ENCODE measurements around the gene DNAH2.
"Not testable (repeated sequence)": the region's sequence is repeated elsewhere in the genome, so short reads cannot be mapped to it uniquely, and the experiment has no call there.

Gene DNAH2

DNA sequence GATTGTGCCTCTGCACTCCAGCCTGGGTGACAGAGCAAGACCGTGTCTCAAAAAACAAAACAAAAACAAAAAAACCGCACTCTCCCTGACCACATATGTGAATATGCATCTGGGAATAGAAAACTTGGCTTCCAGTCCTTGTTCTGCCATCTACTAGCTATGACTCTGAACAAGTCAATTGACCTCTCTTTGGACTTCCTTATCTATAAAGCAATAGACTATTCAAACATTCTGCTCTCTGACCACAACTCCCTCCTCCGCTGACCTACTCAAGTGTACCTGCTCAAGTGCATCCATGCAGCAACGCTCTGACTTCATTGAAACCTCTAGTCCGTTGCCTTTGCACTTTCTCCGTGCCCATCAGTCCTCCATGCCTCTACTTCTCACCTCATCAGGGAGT lies 63.9 kb downstream of the DNAH2 start:
- DNase-seq: no peak

DNA sequence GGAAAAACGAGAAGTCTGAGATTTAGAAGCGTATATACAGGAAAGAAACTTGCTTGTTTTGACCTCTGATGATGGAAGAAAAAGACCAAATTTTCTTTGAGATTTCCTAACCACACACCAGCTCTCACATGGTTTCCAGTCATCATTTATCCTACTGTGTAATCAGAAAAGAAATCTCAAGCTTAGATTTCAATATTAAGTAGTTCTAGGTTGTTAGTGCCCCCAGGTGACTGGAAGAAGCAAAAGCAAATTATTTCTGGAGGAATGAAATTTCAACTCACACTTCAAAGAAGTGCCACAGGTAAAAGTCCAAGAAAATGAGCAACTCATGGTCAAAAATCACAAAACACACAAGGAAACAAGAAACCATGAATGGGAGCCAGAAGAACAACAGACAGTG lies 64.7 kb downstream of the DNAH2 start:
- DNase-seq: no peak

DNA sequence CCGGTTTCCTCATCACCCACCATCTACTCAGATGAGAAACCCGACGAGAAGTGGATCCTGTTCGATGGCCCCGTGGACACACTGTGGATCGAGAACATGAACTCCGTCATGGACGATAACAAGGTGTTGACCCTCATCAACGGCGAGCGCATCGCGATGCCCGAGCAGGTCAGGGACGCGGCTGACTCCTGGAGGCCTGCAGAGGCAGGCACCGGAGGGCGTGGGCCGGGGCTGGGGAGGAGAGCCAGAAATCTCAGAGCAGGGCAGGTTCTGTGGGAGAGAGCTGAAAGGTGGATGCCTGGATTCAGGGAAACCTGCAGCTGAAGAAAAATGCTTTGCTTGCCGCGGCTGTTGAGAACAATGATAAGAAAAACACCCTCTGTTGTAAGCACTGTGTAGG lies 69.3 kb downstream of the DNAH2 start:
- no peak for DNase-seq

DNA sequence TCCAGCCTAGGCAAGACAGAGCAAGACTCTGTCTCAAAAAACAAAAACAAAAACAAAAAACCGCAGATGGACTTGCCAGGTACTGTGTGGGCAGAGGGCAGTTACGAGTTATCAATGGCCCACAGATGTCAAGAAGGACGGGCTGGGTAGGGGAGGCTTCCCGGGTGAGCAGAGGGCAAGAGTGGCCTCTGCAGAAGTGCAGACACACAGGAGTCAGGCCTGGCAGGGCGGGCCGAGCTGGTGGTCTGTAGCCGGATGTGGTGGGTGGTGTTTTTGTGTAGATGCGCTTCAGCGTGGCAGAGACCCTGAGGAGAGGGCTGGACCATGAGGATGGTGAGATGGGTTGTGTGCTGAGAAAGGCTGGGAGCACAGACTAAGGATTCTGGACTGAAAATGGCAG lies 71.6 kb downstream of the DNAH2 start:
- no peak for DNase-seq

GRCh38 chr17:7790150-7790549 lies 72.6 kb downstream of the DNAH2 start:
- no peak for DNase-seq

DNA sequence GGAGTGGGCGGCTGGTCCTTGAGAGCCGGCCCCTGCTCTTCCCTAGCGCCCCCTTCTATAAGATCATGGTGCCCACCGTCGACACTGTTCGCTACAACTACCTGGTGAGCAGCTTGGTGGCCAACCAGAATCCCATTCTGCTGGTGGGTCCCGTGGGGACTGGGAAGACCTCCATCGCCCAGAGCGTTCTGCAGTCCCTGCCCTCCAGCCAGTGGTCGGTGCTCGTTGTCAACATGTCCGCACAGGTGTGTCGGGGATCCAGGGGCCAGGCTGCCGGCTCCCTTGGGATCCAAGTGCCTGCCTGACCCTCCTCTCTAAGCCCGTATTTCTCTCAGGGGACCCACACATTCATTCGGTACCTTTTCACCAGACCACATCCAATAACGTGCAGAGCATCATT lies 75.1 kb downstream of the DNAH2 start:
- DNase-seq: no peak

- DNase-seq: no peak
Observed at GRCh38 chr17:7794075-7794663, 76.6 kb downstream of the DNAH2 start.

GRCh38 chr17:7797976-7798375 lies 80.4 kb downstream of the DNAH2 start:
- no peak for DNase-seq

DNA sequence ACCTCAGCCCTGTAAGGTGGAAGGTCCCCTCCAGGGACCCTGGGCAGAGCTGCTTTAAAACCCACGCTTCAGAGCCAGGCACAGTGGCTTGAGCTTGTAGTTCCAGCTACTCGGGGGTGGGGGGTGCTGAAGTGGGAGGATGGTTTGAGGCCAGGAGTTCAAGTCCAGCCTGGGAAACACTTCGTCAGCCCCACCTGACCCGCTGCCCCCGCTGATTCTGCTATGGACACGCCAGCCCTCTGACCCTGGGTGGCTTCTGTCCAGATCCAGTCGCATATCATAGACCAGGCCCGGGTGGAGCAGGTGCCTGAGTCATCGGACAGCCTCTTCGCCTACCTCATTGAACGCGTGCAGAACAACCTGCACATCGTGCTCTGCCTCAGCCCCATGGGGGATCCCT lies 81.3 kb downstream of the DNAH2 start:
- DNase-seq: no peak

DNA sequence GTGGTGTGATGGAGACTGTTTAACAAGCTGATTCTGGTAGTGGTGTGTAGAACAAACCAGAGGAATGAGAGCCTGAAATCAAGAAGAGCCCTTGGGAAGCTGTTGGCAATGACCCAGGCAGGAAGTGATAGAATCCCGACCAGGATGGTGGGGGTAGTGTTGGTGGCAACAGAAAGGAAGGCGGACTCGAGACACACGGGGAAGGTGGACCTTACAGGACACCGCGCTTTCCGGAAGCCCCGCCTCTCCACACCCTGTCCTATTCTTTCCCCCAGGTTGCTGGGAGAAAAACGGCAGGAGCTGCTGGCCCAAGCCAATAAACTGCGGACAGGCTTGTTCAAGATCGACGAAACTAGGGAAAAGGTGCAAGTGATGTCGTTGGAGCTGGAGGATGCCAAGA lies 86.4 kb downstream of the DNAH2 start:
- no peak for DNase-seq

DNA sequence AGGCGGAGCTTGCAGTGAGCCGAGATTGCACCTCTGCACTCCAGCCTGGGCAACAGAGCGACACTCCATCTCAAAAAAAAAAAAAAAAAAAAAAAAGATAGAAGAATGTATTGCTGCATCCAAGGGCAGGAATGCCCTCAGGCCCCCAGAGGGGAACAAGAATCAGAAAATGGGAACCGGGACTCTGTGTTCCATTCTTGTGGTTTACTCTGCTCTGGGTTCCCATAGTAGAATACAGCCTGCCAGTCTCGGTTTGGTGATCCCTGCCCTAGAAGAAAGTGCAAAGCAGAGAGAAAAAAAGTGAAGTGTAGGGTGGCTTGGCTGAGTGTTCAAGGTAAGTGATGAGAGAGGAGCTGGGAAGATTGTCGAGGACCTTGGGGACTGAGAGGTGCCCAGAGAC lies 89.0 kb downstream of the DNAH2 start:
- no peak for DNase-seq

- no peak for DNase-seq
Observed at GRCh38 chr17:7807206-7807605, 89.7 kb downstream of the DNAH2 start.

DNA sequence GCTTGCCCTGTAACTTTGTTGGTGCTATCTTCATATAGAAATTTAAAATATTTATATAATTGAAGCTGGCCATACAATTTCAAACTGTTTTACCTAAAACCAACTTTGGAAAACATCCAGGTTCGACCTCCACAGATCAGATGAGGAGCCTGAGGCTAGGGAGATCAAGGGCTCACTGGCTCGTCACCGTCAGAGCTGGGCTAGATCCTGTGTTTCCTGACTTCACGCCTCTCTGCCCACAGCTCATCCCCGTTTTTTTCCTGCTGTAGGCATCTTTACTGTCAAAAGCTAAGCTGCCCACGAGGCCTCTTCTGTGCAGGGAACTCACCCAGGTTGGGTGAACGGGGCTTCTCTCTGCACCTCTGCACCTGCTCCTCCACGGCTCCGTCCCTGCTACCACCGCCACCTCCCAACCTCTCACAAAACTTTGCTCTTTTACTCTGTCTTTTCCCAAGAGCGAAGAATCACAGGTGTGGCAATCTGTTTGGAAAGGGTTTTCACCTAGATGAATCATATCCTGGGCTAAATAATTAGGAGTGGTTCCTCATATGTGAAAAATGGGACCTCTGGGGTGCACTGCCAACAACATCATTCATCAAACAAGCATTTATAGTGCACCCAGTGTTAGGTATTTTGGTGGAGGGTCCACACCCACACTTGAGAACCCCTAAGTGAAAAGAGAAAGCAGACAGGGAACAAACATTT lies 91.7 kb downstream of the DNAH2 start:
- DNase-seq: no peak

DNA sequence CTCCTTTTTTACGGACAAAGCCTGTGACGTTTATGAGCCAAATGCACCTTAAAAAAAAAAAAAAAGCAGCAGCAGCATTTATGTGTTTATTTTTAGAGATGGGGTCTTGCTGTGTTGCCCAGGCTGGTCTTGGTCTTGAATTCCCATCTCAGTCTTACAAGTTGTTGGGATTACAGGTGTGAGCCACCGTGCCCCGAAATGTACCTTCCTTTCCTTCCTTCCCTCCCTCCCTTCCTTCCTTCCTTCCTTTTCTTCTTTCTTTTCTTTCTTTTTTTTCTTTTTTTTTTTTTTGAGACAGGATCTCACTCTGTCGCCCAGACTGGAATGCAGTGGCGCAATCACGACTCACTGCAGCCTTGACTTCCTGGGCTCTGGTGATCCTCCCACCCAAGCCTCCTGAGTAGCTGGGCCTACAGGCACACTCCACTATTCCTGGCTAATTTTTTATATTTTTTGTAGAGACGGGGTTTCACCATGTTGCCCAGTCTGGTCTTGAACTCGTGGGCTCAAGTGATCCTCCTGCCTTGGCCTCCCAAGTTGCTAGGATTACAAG lies 92.3 kb downstream of the DNAH2 start:
- not testable (repeated sequence) for DNase-seq

GRCh38 chr17:7811251-7811650 lies 93.7 kb downstream of the DNAH2 start:
- DNase-seq: no peak

DNA sequence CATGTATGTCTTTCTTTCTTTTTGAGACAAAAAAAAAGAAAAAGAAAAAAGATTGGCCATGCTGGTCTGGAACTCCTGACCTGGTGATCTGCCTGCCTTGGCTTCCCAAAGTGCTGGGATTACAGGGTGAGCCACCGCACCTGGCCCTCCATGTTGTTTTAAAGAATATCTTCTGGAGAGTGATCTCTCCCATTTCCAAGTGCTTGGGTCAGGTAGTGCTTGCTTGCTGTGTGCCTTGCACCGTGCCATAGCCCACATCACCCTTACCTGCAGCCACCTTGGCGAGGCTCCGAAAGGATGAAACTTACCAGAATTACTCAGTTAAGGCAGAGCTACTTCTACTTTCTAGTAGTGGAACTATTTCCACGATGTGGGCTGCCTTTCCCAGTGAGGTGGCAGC lies 97.4 kb downstream of the DNAH2 start:
- DNase-seq: no peak

DNA sequence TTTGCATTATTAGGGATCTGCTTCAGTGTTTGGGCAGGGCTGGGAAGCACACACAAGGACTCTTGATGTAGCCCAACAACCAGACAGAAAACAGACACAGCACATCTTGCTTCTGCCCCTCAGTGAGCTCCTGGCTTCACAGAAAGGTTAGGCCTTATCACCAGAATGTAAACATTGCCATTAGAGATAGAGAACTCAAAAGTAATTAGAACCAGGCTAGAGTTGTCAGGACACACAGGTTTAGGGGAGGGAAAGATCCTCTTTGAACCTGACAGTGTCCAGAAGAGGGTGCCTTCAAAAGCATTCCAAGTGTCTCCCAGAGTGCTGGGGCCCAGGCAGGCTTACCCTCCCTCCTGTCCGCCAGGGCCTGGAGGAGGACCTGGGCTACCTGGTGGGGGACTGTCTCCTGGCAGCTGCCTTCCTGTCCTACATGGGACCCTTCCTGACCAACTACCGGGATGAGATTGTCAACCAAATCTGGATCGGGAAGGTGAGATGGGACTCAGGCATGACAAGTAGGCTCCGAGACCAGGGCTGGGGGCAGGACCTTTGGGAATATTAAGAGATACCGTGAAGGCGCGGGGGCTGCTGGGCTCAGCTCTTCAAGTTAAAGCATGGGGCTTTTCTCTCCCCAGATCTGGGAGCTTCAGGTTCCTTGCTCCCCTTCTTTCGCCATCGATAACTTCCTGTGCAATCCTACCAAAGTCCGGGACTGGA lies 99.5 kb downstream of the DNAH2 start:
- DNase-seq: no peak

GRCh38 chr17:7817643-7817964 lies 100.1 kb downstream of the DNAH2 start:
- no peak for DNase-seq

DNA sequence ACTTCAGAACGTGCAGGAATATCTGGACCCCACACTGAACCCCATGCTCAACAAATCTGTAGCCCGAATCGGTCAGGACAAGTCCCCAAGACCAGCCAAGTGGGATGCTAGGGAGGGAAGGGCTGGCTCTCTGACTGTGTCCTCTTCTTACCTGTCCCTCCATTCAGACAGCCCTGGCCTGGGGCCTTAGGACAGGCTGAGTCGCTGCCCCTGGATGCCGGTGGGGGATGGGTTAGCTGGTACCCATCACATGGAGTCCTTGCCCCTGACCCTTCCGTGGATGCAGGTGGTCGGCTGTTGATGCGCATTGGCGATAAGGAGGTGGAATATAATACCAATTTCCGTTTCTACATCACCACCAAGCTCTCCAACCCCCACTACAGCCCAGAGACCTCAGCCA lies 100.5 kb downstream of the DNAH2 start:
- no peak for DNase-seq

DNA sequence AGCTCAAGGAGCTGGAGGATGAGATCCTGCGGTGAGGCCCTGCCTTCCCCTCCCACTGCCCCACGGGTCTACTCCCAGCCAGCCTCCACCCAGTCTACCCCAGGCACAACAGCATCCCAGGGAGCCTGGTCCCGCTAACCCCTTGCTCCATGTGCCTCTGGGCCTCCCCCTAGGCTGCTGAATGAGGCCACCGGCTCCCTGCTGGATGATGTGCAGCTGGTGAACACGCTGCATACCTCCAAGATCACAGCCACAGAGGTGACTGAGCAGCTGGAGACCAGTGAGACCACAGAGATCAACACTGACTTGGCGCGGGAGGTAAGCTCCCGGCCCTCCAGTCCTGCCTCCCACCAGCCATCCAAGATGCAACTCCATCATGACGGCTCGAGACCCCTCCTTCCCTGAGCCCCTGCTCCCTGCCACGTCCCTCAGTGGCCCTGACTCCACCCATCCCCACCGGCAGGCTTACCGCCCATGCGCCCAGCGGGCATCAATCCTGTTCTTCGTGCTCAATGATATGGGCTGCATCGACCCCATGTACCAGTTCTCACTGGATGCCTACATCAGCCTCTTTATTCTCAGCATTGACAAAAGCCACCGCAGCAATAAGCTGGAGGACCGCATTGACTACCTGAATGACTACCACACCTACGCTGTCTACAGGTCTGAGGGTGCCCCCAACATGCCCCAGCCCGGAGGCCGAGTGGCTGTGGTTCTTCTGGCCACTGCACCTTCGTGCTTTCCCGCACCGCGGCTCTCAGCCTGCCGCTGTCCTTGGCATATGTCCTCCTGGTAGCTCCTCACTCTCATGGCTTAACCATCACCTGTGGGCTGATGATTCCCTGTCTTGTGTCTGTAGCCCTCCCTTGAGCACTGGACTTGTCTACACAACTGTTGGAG lies 101.5 kb downstream of the DNAH2 start:
- no peak for DNase-seq

GRCh38 chr17:7820231-7820630 lies 102.7 kb downstream of the DNAH2 start:
- DNase-seq: no peak

DNA sequence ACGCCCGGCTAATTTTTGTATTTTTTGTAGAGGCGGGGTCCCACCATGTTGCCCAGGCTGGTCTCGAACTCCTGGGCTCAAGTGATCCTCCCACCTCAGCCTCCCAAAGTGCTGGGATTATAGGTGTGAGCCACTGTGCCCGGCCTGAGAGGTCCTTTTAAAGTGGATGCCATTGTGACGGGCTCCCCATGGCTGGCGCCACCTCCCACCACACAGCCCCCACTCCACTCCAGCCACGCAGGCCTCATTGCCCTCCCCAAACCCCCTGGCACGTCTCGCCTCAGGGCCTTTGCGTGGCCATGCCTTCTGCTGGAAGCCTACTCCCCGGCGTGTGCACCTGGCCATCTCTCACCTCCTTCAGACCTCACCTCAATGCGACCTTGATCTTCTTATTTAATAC lies 104.6 kb downstream of the DNAH2 start:
- DNase-seq: no peak

DNA sequence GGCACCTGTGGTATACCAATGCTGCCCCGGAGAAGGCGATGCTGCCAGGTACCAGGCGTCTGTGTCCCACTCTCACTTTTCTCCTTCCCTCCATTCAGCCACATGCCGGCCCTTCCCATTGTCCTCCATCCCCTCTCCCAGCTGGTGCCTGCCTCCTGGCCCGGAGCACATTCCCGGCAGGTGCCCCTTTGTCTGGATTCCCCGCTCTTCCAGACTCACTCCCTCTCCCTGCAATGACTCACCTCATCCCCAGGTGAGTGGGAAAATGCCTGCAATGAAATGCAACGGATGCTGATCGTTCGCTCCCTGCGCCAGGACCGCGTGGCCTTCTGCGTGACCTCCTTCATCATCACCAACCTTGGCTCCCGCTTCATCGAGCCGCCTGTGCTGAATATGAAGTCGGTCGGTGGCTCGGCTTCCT lies 106.0 kb downstream of the DNAH2 start:
- no peak for DNase-seq
